GM12872 (cell line): ENCODE measurements around the gene CBL.

Source experiments
- TF ChIP-seq, protein P1 (sequence below): IDR thresholded peaks from 3 replicates; pipeline ENCODE4 v1.5.1; 2011; ENCODE audit warnings: low read depth, mild to moderate bottlenecking, low read length, moderate library complexity; ENCODE audit not compliant: insufficient read depth

CBL gene

DNA sequence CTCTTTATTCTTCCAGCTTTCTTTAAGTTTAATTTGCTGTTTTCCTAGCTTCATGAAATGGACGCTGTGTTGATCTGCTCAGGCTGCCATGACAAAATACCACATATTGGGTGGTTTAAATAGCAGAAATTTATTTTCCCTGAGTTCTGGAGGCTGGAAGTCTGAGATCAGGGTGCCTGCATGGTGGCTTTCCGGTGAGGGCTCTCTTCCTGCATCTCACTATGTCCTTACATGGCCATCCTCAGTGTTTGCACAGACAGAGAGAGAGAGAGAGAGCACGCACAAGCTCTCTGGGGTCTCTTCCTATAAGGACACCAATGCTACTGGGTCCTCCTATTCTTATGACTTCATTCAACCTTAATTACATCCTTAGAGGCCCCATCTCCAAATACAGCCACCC is 82.1 kb downstream of the CBL start:
- TF ChIP-seq, protein P1, sequence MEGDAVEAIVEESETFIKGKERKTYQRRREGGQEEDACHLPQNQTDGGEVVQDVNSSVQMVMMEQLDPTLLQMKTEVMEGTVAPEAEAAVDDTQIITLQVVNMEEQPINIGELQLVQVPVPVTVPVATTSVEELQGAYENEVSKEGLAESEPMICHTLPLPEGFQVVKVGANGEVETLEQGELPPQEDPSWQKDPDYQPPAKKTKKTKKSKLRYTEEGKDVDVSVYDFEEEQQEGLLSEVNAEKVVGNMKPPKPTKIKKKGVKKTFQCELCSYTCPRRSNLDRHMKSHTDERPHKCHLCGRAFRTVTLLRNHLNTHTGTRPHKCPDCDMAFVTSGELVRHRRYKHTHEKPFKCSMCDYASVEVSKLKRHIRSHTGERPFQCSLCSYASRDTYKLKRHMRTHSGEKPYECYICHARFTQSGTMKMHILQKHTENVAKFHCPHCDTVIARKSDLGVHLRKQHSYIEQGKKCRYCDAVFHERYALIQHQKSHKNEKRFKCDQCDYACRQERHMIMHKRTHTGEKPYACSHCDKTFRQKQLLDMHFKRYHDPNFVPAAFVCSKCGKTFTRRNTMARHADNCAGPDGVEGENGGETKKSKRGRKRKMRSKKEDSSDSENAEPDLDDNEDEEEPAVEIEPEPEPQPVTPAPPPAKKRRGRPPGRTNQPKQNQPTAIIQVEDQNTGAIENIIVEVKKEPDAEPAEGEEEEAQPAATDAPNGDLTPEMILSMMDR = no peak

DNA sequence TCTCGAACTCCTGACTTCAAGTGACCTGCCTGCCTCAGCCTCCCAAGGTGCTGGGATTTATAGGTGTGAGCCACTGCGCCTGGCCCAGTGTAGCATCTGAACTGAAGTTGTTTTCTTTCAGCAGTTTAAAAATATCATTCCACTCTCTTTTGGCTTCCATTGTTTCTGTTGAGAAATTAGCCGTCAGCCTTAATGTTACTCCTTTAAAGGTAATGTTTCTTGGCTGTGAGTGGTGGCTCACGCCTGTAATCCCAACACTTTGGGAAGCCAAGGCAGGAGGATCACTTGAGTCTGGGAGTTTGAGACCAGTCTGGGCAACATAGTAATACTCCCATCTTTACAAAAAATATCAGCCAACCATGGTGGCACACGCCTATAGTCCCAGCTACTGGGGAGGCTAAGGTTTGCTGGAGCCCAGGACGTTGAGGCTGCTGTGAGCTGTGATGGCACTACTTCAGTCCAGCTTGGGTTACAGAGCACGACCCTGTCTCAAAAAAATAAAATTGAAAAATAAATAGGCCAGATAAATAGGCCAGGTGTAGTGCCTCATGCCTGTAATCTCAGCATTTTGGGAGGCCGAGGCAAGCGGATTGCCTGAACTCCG is 84.9 kb downstream of the CBL start:
- TF ChIP-seq, protein P1 = no peak

- TF ChIP-seq, protein P1 = no peak
These were observed 87.3 kb downstream of the CBL start for GRCh38 chr11:119293461-119293860.

DNA sequence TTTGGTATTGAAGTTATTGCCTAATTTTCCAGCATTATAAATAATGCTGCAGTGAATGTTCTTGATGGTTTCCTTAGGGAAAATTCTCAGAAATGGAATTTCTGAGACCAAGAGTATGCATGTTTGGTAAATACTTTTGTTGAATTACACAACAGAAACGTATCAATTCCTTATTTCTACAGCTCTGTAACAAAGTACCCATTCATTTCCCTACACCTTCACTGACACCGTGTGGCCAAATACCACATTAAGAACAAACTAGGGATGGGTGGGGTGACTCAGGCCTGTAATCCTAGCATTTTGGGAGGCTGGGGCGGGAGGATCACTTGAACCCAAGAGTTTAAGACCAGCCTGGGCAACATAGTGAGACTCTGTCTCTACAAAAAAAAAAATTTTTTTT is 89.0 kb downstream of the CBL start:
- TF ChIP-seq, protein P1 = peak; percentile 2; the same call in 1 of the 3 replicates

- TF ChIP-seq, protein P1 = no peak
These were observed 91.8 kb downstream of the CBL start for GRCh38 chr11:119297938-119298337.

GRCh38 chr11:119298726-119299125 is 92.6 kb downstream of the CBL start:
- TF ChIP-seq, protein P1 = no peak

- TF ChIP-seq, protein P1 = no peak
These were observed 93.3 kb downstream of the CBL start for GRCh38 chr11:119299416-119299815.
